Upper lobe of left lung (tissue), 6 donors: Measurements from ENCODE around the gene ATIC. TPM values are rescaled to one million over a fixed set of nuclear protein-coding genes. Genes with fewer than 3 reads are reported as not detected.

Experiments used
- ATAC-seq, 2 donors: fragments of 200-7000 bp; cut with Tn5 transposase; one replicate each; pipeline ENCODE4 v1.9.1; 2022; ENCODE audit warnings: mild to moderate bottlenecking in 2 of 2, moderate library complexity in 2 of 2; ENCODE audit not compliant: low FRiP score in 2 of 2
- DNase-seq, 2 donors: peaks; one replicate each; pipeline ENCODE4 v3.0.0-alpha.2; 2019 to 2020
- H3K27ac ChIP-seq, 4 donors: fragments of 200-600 bp; sonication (generic); one replicate each; pipeline ENCODE4 v1.5.1; 2016 to 2019
- H3K27me3 ChIP-seq, 4 donors: fragments of 200-600 bp; sonication (generic); one replicate each; pipeline ENCODE4 v1.5.1; 2017 to 2019
- H3K36me3 ChIP-seq, 4 donors: fragments of 200-600 bp; sonication (generic); one replicate each; pipeline ENCODE4 v1.5.1; 2016 to 2019
- H3K4me1 ChIP-seq, 4 donors: fragments of 200-600 bp; sonication (generic); one replicate each; pipeline ENCODE4 v1.5.1; 2018 to 2019
- H3K4me3 ChIP-seq, 4 donors: fragments of 200-600 bp; sonication (generic); one replicate each; pipeline ENCODE4 v1.5.1; 2017 to 2019; ENCODE audit warnings: mild to moderate bottlenecking in 2 of 4, moderate library complexity in 1 of 4
- H3K9me3 ChIP-seq, 4 donors: fragments of 200-600 bp; sonication (generic); one replicate each; pipeline ENCODE4 v1.5.1; 2018 to 2019
- EP300 ChIP-seq, 4 donors: sonication (generic); formaldehyde crosslinking; IDR thresholded peaks; one replicate each; pipeline ENCODE4 v1.5.1; 2017; ENCODE audit warnings: antibody characterized with exemption in 4 of 4, control low read depth in 2 of 4
- POLR2A ChIP-seq, 4 donors: fragments of 450-650 bp; IDR thresholded peaks; one replicate each; pipeline ENCODE4 v1.5.1; 2016 to 2017; ENCODE audit warnings: antibody characterized with exemption in 4 of 4, mild to moderate bottlenecking in 2 of 4
- POLR2AphosphoS5 ChIP-seq, 2 donors: sonication (generic); formaldehyde crosslinking; IDR thresholded peaks; one replicate each; pipeline ENCODE4 v1.5.1; 2017; ENCODE audit warnings: antibody characterized with exemption in 2 of 2
- WGBS, 2 donors: methylation state at CpG; one replicate each; pipeline ENCODE4 v1.1.5; 2017 to 2018; 5-methylcytosine and 5-hydroxymethylcytosine counted together
- total RNA-seq, 6 donors: library from RNA; depleted of rRNA in 4 of 6; stranded (reverse); fragments of >200 nt in 4 of 6; gene quantifications; one replicate each; pipeline versions ENCODE4 v1.1.0 to v1.2.1, GENCODE V29; 2016 to 2021
- TF ChIP-seq, protein P1 (sequence below), 6 experiments: fragments of 450-650 bp in 4 of 6; fragments of 200-600 bp in 2 of 6; sonication (generic) in 2 of 6; IDR thresholded peaks; one replicate each; pipeline ENCODE4 v1.5.1; 2016 to 2019; ENCODE audit warnings: antibody characterized with exemption in 6 of 6
- donor health status: DM: no; HTN: no; CAD: no; lungs with moderate emphysema.
- donor health status: DM: no; HTN: yes; CAD: no; lungs with severe emphysema.

ATIC gene
- total RNA-seq, 6 donors from 2014 or later, result 25.1 to 69.2 (median 56.6) TPM

- TF ChIP-seq POLR2A (IDR thresholded peaks at IDR 0.05), result no peak
- TF ChIP-seq, protein P1, sequence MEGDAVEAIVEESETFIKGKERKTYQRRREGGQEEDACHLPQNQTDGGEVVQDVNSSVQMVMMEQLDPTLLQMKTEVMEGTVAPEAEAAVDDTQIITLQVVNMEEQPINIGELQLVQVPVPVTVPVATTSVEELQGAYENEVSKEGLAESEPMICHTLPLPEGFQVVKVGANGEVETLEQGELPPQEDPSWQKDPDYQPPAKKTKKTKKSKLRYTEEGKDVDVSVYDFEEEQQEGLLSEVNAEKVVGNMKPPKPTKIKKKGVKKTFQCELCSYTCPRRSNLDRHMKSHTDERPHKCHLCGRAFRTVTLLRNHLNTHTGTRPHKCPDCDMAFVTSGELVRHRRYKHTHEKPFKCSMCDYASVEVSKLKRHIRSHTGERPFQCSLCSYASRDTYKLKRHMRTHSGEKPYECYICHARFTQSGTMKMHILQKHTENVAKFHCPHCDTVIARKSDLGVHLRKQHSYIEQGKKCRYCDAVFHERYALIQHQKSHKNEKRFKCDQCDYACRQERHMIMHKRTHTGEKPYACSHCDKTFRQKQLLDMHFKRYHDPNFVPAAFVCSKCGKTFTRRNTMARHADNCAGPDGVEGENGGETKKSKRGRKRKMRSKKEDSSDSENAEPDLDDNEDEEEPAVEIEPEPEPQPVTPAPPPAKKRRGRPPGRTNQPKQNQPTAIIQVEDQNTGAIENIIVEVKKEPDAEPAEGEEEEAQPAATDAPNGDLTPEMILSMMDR (IDR thresholded peaks at IDR 0.05), result no peak
- no peak for TF ChIP-seq POLR2AphosphoS5 (IDR thresholded peaks at IDR 0.05)
- TF ChIP-seq EP300 (IDR thresholded peaks at IDR 0.05), result no peak
- H3K9me3 ChIP-seq, result no peaks in the 10 kb centered on the region
- H3K27ac ChIP-seq, result no peak overlapping the region
- 81 to 85% methylated on average over 1 of the region's 1 CpG for WGBS, 2 donors
- H3K36me3 ChIP-seq, result peaks cover 15 to 68% (median 38%) of the 10 kb centered on the region in 4 donors
- ATAC-seq (no peak), DNase-seq (no peak)
- H3K27me3 ChIP-seq, result no peaks in the 10 kb centered on the region
- no peak overlapping the region for H3K4me3 ChIP-seq
- no peaks in the 10 kb centered on the region for H3K4me1 ChIP-seq
Measured at GRCh38 chr2:215374002-215374401, 62.1 kb downstream of the ATIC start.

DNA sequence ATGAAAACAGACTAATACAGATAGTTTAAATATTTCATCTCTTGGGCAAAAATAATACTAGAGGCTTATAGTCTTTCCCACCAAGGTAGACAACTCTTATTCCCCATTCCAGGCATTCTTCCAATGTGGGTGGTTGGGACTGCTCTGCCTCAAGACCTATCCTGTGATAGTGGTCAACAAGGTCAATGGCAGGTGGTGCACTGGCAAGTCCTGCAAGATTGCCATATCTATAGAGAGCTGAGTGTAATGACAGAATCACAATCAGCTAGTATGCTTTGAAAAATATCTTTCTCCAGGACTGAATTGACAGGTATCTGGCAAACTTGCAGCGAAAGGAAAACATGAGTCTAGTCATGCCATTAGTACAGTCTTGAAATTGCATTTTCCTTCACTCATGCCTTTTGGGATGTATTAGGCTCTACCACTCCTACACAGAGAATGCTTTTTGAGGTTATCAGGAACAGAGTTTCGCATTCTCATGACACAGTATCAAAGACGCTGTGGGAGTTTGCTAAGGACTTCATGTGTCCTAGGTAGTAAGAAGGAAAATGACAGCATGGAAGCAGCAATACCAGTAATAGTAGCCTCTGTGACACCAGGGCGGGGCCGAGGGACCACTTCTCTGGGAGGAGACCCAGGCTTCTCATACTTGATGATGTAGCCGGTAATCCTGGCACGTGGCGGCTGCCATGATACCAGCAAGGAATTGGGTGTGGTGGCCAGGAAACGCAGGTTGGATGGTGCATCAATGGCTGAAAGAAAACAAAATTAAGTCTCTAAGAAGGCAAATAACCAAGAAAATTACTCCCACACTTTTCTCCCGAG, 63.0 kb downstream of the ATIC start:
- ATAC-seq, result no peak
- no peak for DNase-seq
- Histone ChIP-seq H3K27ac (no peak overlapping the region), H3K9me3 (no peaks in the 10 kb centered on the region), H3K36me3 (peaks cover 18 to 67% (median 35%) of the 10 kb centered on the region in 4 donors), H3K4me3 (no peak overlapping the region), H3K27me3 (no peaks in the 10 kb centered on the region), H3K4me1 (no peaks in the 10 kb centered on the region)
- 91 to 95% methylated on average over 10 of the region's 10 CpGs for WGBS, 2 donors
- TF ChIP-seq EP300 (IDR thresholded peaks at IDR 0.05), result no peak
- no peak for TF ChIP-seq POLR2A (IDR thresholded peaks at IDR 0.05)

- Histone ChIP-seq H3K4me3 (no peak overlapping the region), H3K4me1 (no peaks in the 10 kb centered on the region), H3K9me3 (no peaks in the 10 kb centered on the region), H3K27me3 (no peaks in the 10 kb centered on the region), H3K27ac (no peak overlapping the region), H3K36me3 (peaks cover 20 to 67% (median 32%) of the 10 kb centered on the region in 4 donors)
- TF ChIP-seq, protein P1 (IDR thresholded peaks at IDR 0.05), result no peak
- TF ChIP-seq POLR2AphosphoS5 (IDR thresholded peaks at IDR 0.05), result no peak
- TF ChIP-seq EP300 (IDR thresholded peaks at IDR 0.05), result no peak
- no peak for TF ChIP-seq POLR2A (IDR thresholded peaks at IDR 0.05)
- WGBS, 2 donors, result 95 to 97% methylated on average over 6 of the region's 6 CpGs
- ATAC-seq (no peak), DNase-seq (no peak)
Measured at GRCh38 chr2:215375467-215375830, 63.6 kb downstream of the ATIC start.

- H3K4me3 ChIP-seq, result no peak overlapping the region
- TF ChIP-seq POLR2AphosphoS5 (IDR thresholded peaks at IDR 0.05), result no peak
- H3K4me1 ChIP-seq, result no peaks in the 10 kb centered on the region
- no peak for ATAC-seq
- no peak for DNase-seq
- peaks cover 23 to 65% (median 32%) of the 10 kb centered on the region in 4 donors for H3K36me3 ChIP-seq
- 87% methylated on average over 9 of the region's 9 CpGs for WGBS, 2 donors
- H3K27ac ChIP-seq, result no peak overlapping the region
- no peaks in the 10 kb centered on the region for H3K9me3 ChIP-seq
- no peaks in the 10 kb centered on the region for H3K27me3 ChIP-seq
Measured at GRCh38 chr2:215376103-215376780, 64.4 kb downstream of the ATIC start.

- Histone ChIP-seq H3K4me3 (no peak overlapping the region), H3K27ac (no peak overlapping the region), H3K9me3 (no peaks in the 10 kb centered on the region), H3K36me3 (peaks cover 23 to 69% (median 33%) of the 10 kb centered on the region in 4 donors), H3K27me3 (no peaks in the 10 kb centered on the region), H3K4me1 (no peaks in the 10 kb centered on the region)
- TF ChIP-seq EP300 (IDR thresholded peaks at IDR 0.05) (no peak), POLR2AphosphoS5 (IDR thresholded peaks at IDR 0.05) (no peak), POLR2A (IDR thresholded peaks at IDR 0.05) (no peak)
- TF ChIP-seq, protein P1 (IDR thresholded peaks at IDR 0.05), result no peak
- WGBS, 2 donors, result 95 to 97% methylated on average over 2 of the region's 2 CpGs
- ATAC-seq (no peak), DNase-seq (no peak)
Measured at GRCh38 chr2:215377283-215377682, 65.4 kb downstream of the ATIC start.
